A549 (cell line): ENCODE measurements around the gene ADCY7. TPM values are rescaled to one million over a fixed set of nuclear protein-coding genes. Genes with fewer than 3 reads are reported as not detected.

Source experiments
- ATAC-seq, 2 experiments: fragments of 200-7000 bp in 1 of 2; fragments of >200 bp in 1 of 2; cut with Nextera tagmentation in 1 of 2; cut with Tn5 transposase in 1 of 2; 3 replicates each; pipeline versions ENCODE4 v1.8.0 to v1.9.1; 2018 to 2020; ENCODE audit warnings: mild to moderate bottlenecking in 1 of 2, moderate library complexity in 1 of 2
- CTCF ChIA-PET: fragments of 300-600 bp; sonication (Branson Sonifier 250); formaldehyde crosslinking; extraction: SDS; loops from one replicate; lab custom pipeline; 2021; ENCODE audit warnings: antibody characterized with exemption, inconsistent platforms; lab: Yijun Ruan, JAX
- POLR2A ChIA-PET: fragments of 350-600 bp; formaldehyde crosslinking; extraction: SDS; loops from one replicate; lab custom pipeline; 2021; ENCODE audit warnings: antibody characterized with exemption, inconsistent platforms; lab: Yijun Ruan, JAX
- DNase-seq, 2 experiments: peaks; one replicate each; pipeline versions ENCODE4 v3.0.0 to v3.0.0-alpha.2; 2011 to 2016; ENCODE audit warnings: low read depth in 1 of 2, low spot score in 1 of 2
- FAIRE-seq: peaks from 2 replicates; lab custom pipeline; 2011; peaks lifted over from hg19 to GRCh38; lab: Jason Lieb, UNC
- H3K27ac ChIP-seq, 2 experiments: fragments of >200 bp; sonication (Bioruptor Twin); formaldehyde crosslinking; 3 replicates each; pipeline ENCODE4 v1.5.1; 2016 to 2017
- H3K4me1 ChIP-seq: fragments of >200 bp; sonication (Bioruptor Twin); formaldehyde crosslinking; 3 replicates; pipeline ENCODE4 v1.6.1; 2016
- H3K4me2 ChIP-seq: fragments of >200 bp; sonication (Bioruptor Twin); formaldehyde crosslinking; 3 replicates; pipeline ENCODE4 v1.6.1; 2016
- H3K4me3 ChIP-seq: fragments of >200 bp; sonication (Bioruptor Twin); formaldehyde crosslinking; 3 replicates; pipeline ENCODE4 v1.5.1; 2016
- H3K9me3 ChIP-seq: fragments of >200 bp; sonication (Bioruptor Twin); formaldehyde crosslinking; 3 replicates; pipeline ENCODE4 v1.6.1; 2016
- BCL3 ChIP-seq: fragments of >200 bp; sonication (Bioruptor Twin); formaldehyde crosslinking; IDR thresholded peaks from 3 replicates; pipeline ENCODE4 v1.6.1; 2016
- BHLHE40 ChIP-seq: IDR thresholded peaks from 2 replicates; pipeline ENCODE4 v1.6.1; 2012; ENCODE audit warnings: low read depth, low read length, inconsistent platforms
- CBX2 ChIP-seq: fragments of 200-600 bp; sonication (generic); IDR thresholded peaks from 2 replicates; pipeline ENCODE4 v1.6.1; 2016; ENCODE audit warnings: low read depth, mild to moderate bottlenecking, borderline replicate concordance
- CBX8 ChIP-seq: fragments of 200-600 bp; sonication (generic); IDR thresholded peaks from 2 replicates; pipeline ENCODE4 v1.6.1; 2016
- CHD4 ChIP-seq: fragments of 200-600 bp; sonication (generic); IDR thresholded peaks from 2 replicates; pipeline ENCODE4 v1.6.1; 2016; ENCODE audit warnings: antibody characterized with exemption, mild to moderate bottlenecking, borderline replicate concordance
- CTCF ChIP-seq: fragments of >200 bp; sonication (Bioruptor Twin); formaldehyde crosslinking; IDR thresholded peaks from 3 replicates; pipeline ENCODE4 v1.5.1; 2016
- E2F6 ChIP-seq: IDR thresholded peaks from 2 replicates; pipeline ENCODE4 v1.6.1; 2012; ENCODE audit warnings: low read depth, borderline replicate concordance
- FOSB ChIP-seq: fragments of 250-450 bp; sonication (Bioruptor Pico); IDR thresholded peaks from 2 replicates; pipeline ENCODE4 v1.5.0; 2020; ENCODE audit warnings: mild to moderate bottlenecking, moderate library complexity
- FOSL2 ChIP-seq, 2 experiments: fragments of 450-650 bp in 1 of 2; fragments of >200 bp in 1 of 2; sonication (Bioruptor Twin) in 1 of 2; formaldehyde crosslinking; IDR thresholded peaks; 2 replicates each; pipeline versions ENCODE4 v1.5.0 to v1.6.1; 2016 to 2020; ENCODE audit warnings: mild to moderate bottlenecking in 1 of 2, moderate library complexity in 1 of 2
- HDAC2 ChIP-seq: fragments of 200-600 bp; sonication (generic); IDR thresholded peaks from 2 replicates; pipeline ENCODE4 v1.6.1; 2016
- HES2 ChIP-seq: fragments of >200 bp; sonication (Bioruptor Twin); formaldehyde crosslinking; IDR thresholded peaks from 2 replicates; pipeline ENCODE4 v1.6.1; 2016
- HMGXB4 ChIP-seq: fragments of 250-450 bp; sonication (Bioruptor Pico); IDR thresholded peaks from 2 replicates; pipeline ENCODE4 v1.5.0; 2021; ENCODE audit warnings: mild to moderate bottlenecking, moderate library complexity, borderline replicate concordance
- KDM1A ChIP-seq: fragments of 200-600 bp; sonication (generic); IDR thresholded peaks from 2 replicates; pipeline ENCODE4 v1.6.1; 2016; ENCODE audit warnings: low read depth, mild to moderate bottlenecking
- KDM5A ChIP-seq: fragments of 200-600 bp; sonication (generic); IDR thresholded peaks from 2 replicates; pipeline ENCODE4 v1.6.1; 2016; ENCODE audit warnings: antibody characterized with exemption, mild to moderate bottlenecking
- MAFK ChIP-seq: fragments of 450-650 bp; IDR thresholded peaks from 2 replicates; pipeline ENCODE4 v1.6.1; 2014; ENCODE audit not compliant: partially characterized antibody
- MAX ChIP-seq: IDR thresholded peaks from 2 replicates; pipeline ENCODE4 v1.6.1; 2012
- MYC ChIP-seq: IDR thresholded peaks from 2 replicates; pipeline ENCODE4 v1.6.1; 2012; ENCODE audit warnings: mild to moderate bottlenecking, inconsistent platforms, low read length, improper control_type of control experiment, borderline replicate concordance
- NR3C1 ChIP-seq: fragments of >200 bp; sonication (Bioruptor Twin); formaldehyde crosslinking; IDR thresholded peaks from 3 replicates; pipeline ENCODE4 v1.6.1; 2017
- POLR2A ChIP-seq: IDR thresholded peaks from 2 replicates; pipeline ENCODE4 v1.6.1; 2012; ENCODE audit warnings: mild to moderate bottlenecking, low read length
- RAD21 ChIP-seq, 2 experiments: fragments of >200 bp in 1 of 2; sonication (Bioruptor Twin) in 1 of 2; formaldehyde crosslinking in 1 of 2; IDR thresholded peaks in 1 of 2; conservative IDR thresholded peaks in 1 of 2; 2 replicates in 1 of 2; 3 replicates in 1 of 2; pipeline ENCODE4 v1.6.1; 2012 to 2018; ENCODE audit warnings: inconsistent platforms in 1 of 2
- RARB ChIP-seq: fragments of 250-450 bp; sonication (Bioruptor Pico); IDR thresholded peaks from 2 replicates; pipeline ENCODE4 v1.8.0; 2021; ENCODE audit warnings: mild to moderate bottlenecking, moderate library complexity
- REST ChIP-seq: fragments of 200-600 bp; sonication (generic); IDR thresholded peaks from 2 replicates; pipeline ENCODE4 v1.6.1; 2016; ENCODE audit warnings: antibody characterized with exemption, mild to moderate bottlenecking, moderate library complexity
- SMC3 ChIP-seq: fragments of >200 bp; sonication (Bioruptor Twin); formaldehyde crosslinking; IDR thresholded peaks from 3 replicates; pipeline ENCODE4 v1.6.1; 2018; ENCODE audit warnings: inconsistent platforms
- TFCP2L1 ChIP-seq: fragments of 250-450 bp; sonication (Bioruptor Pico); IDR thresholded peaks from 2 replicates; pipeline ENCODE4 v1.5.0; 2021; ENCODE audit warnings: mild to moderate bottlenecking
- ZFP36 ChIP-seq: fragments of 450-650 bp; IDR thresholded peaks from 2 replicates; pipeline ENCODE4 v1.6.1; 2014; ENCODE audit warnings: borderline replicate concordance; ENCODE audit not compliant: partially characterized antibody
- WGBS: methylation state at CpG from one replicate; pipeline ENCODE4 v1.1.6; 2017; ENCODE audit errors: missing lambda C conversion rate; 5-methylcytosine and 5-hydroxymethylcytosine counted together
- polyA minus RNA-seq: library from RNA; depleted of rRNA, polyadenylated mRNA; stranded (reverse); fragments of >200 nt; gene quantifications from 2 replicates; pipeline ENCODE4 v1.2.3, GENCODE V29; 2011; rRNA and poly(A)+ RNA removed
- polyA plus RNA-seq, 4 experiments: library from polyadenylated mRNA; depleted of rRNA in 3 of 4; stranded (reverse); fragments of >200 nt; fragmentation: RNase III in 1 of 4; extraction: RNeasy Plus Mini Kit Qiagen cat#74134 plus additional on column Dnase treatment in 1 of 4; gene quantifications; 2 replicates in 3 of 4; 3 replicates in 1 of 4; pipeline ENCODE4 v1.2.3, GENCODE V29; 2011 to 2017

ADCY7 gene
- polyA plus RNA-seq (2011; rRNA removed) = 10.5 and 15.8 TPM in 2 replicates
- polyA plus RNA-seq (2012; cell fraction: cytosol; rRNA removed) = 16.6 and 25.2 TPM in 2 replicates
- 54.2 and 75.4 TPM in 2 replicates for polyA plus RNA-seq (2012; cell fraction: nucleus; rRNA removed)
- 14.9 to 19.5 TPM (median 18.7 TPM) in 3 replicates for polyA plus RNA-seq (2017; fragmentation: RNase III; extraction: RNeasy Plus Mini Kit Qiagen cat#74134 plus additional on column Dnase treatment)
- polyA minus RNA-seq = 40.8 and 47.1 TPM in 2 replicates

GRCh38 chr16:50266337-50267091, at the start of gene ADCY7:
Gene ADCY7, plus strand, starts transcription at chr16:50266551. Its CDS starts 21,629 bp downstream, at chr16:50288180.
- Histone ChIP-seq H3K9me3 (no peaks in the 10 kb centered on the region), H3K4me1 (peaks cover 22% of the 10 kb centered on the region), H3K4me2 (no peak within 1 kb of the TSS), H3K4me3 (no peak within 1 kb of the TSS), H3K27ac (peak within 1 kb of the TSS in 1 of 2 experiments; percentile 19; a peak in 2 of 6 replicates)
- POLR2A ChIA-PET = no interaction called here
- FAIRE-seq = no peak
- CTCF ChIA-PET = no interaction called here
- 96% methylated on average over 24 of the region's 25 CpGs for WGBS
- no peak for ATAC-seq
- no peak for TF ChIP-seq MYC
- no peak for TF ChIP-seq FOSL2 (IDR thresholded peaks at IDR 0.05)
- TF ChIP-seq FOSL2 (CRISPR knock-in tag; IDR thresholded peaks at IDR 0.05) = no peak
- TF ChIP-seq KDM5A = no peak
- TF ChIP-seq KDM1A = no peak
- no peak for TF ChIP-seq RAD21 (conservative IDR thresholded peaks at IDR 0.05 in 1 of 2, IDR thresholded peaks at IDR 0.05 in 1 of 2)
- TF ChIP-seq CBX2 = no peak
- no peak for TF ChIP-seq BHLHE40
- no peak for TF ChIP-seq SMC3
- no peak for TF ChIP-seq HDAC2
- no peak for TF ChIP-seq HES2
- no peak for TF ChIP-seq RARB (CRISPR knock-in tag)
- TF ChIP-seq E2F6 = no peak
- no peak for TF ChIP-seq REST
- TF ChIP-seq ZFP36 = no peak
- TF ChIP-seq NR3C1 = no peak
- TF ChIP-seq POLR2A = no peak
- no peak for DNase-seq

GRCh38 chr16:50219402-50219975, 46.9 kb upstream of the ADCY7 start:
- TF ChIP-seq FOSB (CRISPR knock-in tag) (no peak), MAFK (no peak), CBX8 (no peak), HMGXB4 (CRISPR knock-in tag) (no peak), TFCP2L1 (no peak), BCL3 (no peak), CTCF (no peak), RAD21 (conservative IDR thresholded peaks at IDR 0.05 in 1 of 2, IDR thresholded peaks at IDR 0.05 in 1 of 2) (no peak), POLR2A (no peak), MAX (no peak), CHD4 (no peak)
- H3K4me3 ChIP-seq = no peak overlapping the region
- CTCF ChIA-PET = interaction anchor here (1.1 kb wide), 1 partner anchor 9 kb away, joined by 3 read pairs; no protein-coding TSS in a partner anchor
- H3K4me2 ChIP-seq = no peak overlapping the region
- FAIRE-seq (no peak), DNase-seq (no peak), ATAC-seq (no peak)
- H3K9me3 ChIP-seq = no peaks in the 10 kb centered on the region
- no peak overlapping the region for H3K27ac ChIP-seq
- no peaks in the 10 kb centered on the region for H3K4me1 ChIP-seq
- POLR2A ChIA-PET = no interaction called here
- 93% methylated on average over 4 of the region's 4 CpGs for WGBS
